Right lobe of liver (tissue), 6 donors: ENCODE data around the gene CCDC32. TPM values are rescaled to one million over a fixed set of nuclear protein-coding genes. Genes with fewer than 3 reads are reported as not detected.

Source experiments
- ATAC-seq, 4 donors: fragments of 200-7000 bp; cut with Tn5 transposase; one replicate each; pipeline ENCODE4 v1.9.1; 2020; ENCODE audit warnings: mild to moderate bottlenecking in 4 of 4, moderate library complexity in 4 of 4
- DNase-seq, 3 donors: peaks; one replicate each; pipeline ENCODE4 v3.0.0-alpha.2; 2020
- H3K27ac ChIP-seq, 3 donors: fragments of 200-600 bp; one replicate each; pipeline ENCODE4 v1.8.0; 2022
- H3K27me3 ChIP-seq, 2 donors: fragments of 200-600 bp; one replicate each; pipeline ENCODE4 v1.8.0; 2022
- H3K36me3 ChIP-seq, 4 donors: fragments of 200-600 bp; sonication (generic) in 1 of 4; one replicate each; pipeline versions ENCODE4 v1.5.1 to v1.8.0; 2017 to 2022; ENCODE audit warnings: control low read depth in 1 of 4
- H3K4me1 ChIP-seq, 4 donors: fragments of 200-600 bp; sonication (generic) in 1 of 4; one replicate each; pipeline versions ENCODE4 v1.5.1 to v1.8.0; 2017 to 2022; ENCODE audit warnings: control low read depth in 1 of 4
- H3K4me3 ChIP-seq, 3 donors: fragments of 200-600 bp; one replicate each; pipeline ENCODE4 v1.8.0; 2022
- H3K9me3 ChIP-seq, 4 donors: fragments of 200-600 bp; sonication (generic) in 1 of 4; one replicate each; pipeline versions ENCODE4 v1.5.1 to v1.8.0; 2017 to 2022; ENCODE audit warnings: control low read depth in 1 of 4
- CTCF ChIP-seq, 4 donors: fragments of 200-600 bp in 3 of 4; fragments of 450-650 bp in 1 of 4; IDR thresholded peaks; one replicate each; pipeline versions ENCODE4 v1.5.1 to v1.8.0; 2016 to 2022; ENCODE audit warnings: antibody characterized with exemption in 4 of 4, mild to moderate bottlenecking in 2 of 4
- POLR2A ChIP-seq: fragments of 450-650 bp; IDR thresholded peaks from one replicate; pipeline ENCODE4 v1.6.1; 2017; ENCODE audit warnings: antibody characterized with exemption, mild to moderate bottlenecking
- WGBS: methylation state at CpG from one replicate; pipeline ENCODE4 v1.1.6; 2018; ENCODE audit warnings: low coverage, low lambda C conversion rate; ENCODE audit not compliant: insufficient coverage; ENCODE audit errors: missing lambda C conversion rate; 5-methylcytosine and 5-hydroxymethylcytosine counted together
- intact Hi-C, 2 donors: fragments of 100-400 bp; cut with DNase I; formaldehyde crosslinking; loops; one replicate each; pipeline versions ENCODE4 v1.11.2 to v1.14.1; 2022
- long read RNA-seq: library from polyadenylated mRNA; unstranded; transcript quantifications from one replicate; pipeline ENCODE4 v2.0.0, GENCODE V29; 2019
- total RNA-seq, 6 experiments: library from RNA; depleted of rRNA in 2 of 6; stranded (reverse); fragments of >200 nt in 2 of 6; fragmentation: NEBNext Ultra II Directional in 3 of 6; extraction: Animal tissue kit (Norgen Biotek cat#: 25700) in 3 of 6; gene quantifications; one replicate each; pipeline versions ENCODE4 v1.1.0 to v1.2.4, GENCODE V29; 2016 to 2023
- donor health status: DM: no; HTN: yes; CAD: no.
- donor health status: DM: no; HTN: no; CAD: no.
- donor health status: DM: no; HTN: no; CAD: no.
- donor health status: DM: no; HTN: yes; CAD: no.
- donor health status: DM: no; HTN: yes; CAD: no.

The CCDC32 gene, protein sequence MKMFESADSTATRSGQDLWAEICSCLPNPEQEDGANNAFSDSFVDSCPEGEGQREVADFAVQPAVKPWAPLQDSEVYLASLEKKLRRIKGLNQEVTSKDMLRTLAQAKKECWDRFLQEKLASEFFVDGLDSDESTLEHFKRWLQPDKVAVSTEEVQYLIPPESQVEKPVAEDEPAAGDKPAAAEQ
- 10 to 100 TPM in 3 of 6 experiments, 1 to 10 TPM in 3; 6.4 to 12.3 (median 9.9) TPM for total RNA-seq
- long read RNA-seq, partial matches to known transcripts = 0 of 4 reads
- long read RNA-seq, other reads (novel, unspliced or antisense) = 1 of 4 reads

- peak within 1 kb of the TSS; percentile 73 to 97 (median 79) for H3K4me3 ChIP-seq
- H3K27ac ChIP-seq = peak within 1 kb of the TSS; percentile 80 to 87 (median 83)
- ATAC-seq = peak; percentile 96 to 98 (median 96)
- H3K9me3 ChIP-seq = no peaks in the 10 kb centered on the region
- peaks cover 0 to 5% (median 3%) of the 10 kb centered on the region in 4 donors for H3K36me3 ChIP-seq
- WGBS = 0% methylated on average over 21 of the region's 40 CpGs
- H3K4me1 ChIP-seq = peaks cover 0 to 11% (median 3%) of the 10 kb centered on the region in 4 donors
- intact Hi-C loops = no loop called here
- DNase-seq = peak; percentile 97 to 99 (median 99)
- H3K27me3 ChIP-seq = no peaks in the 10 kb centered on the region
- TF ChIP-seq POLR2A = peak; percentile 87
- peak in 2 of 4 donors; percentile 9 to 11 for TF ChIP-seq CTCF (IDR thresholded peaks at IDR 0.05)
Observed at GRCh38 chr15:40564591-40565332, at the start of gene CCDC32. TSS of gene CCDC32 (minus strand) at chr15:40565042. CDS start at chr15:40563015, 2,027 bp downstream.

DNA sequence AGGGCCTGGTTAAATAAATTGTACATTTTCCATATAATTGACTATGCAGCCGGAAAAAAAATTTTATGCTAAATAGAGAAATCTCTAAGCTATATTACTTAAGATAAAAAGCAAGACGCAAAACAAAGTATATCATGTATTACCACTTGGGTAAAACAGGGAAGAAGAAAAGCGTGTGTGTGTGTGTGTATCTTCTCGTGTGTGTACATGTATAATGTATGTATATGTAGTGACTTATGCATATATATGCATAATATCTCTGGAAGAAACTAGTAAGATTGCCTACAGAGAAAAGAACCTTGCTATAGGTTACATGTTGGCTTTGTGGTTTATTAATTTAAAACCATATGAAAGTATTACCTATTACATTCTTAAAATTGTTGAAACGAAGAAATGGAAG lies 48.2 kb upstream of the CCDC32 start:
- DNase-seq (no peak), ATAC-seq (no peak)

GRCh38 chr15:40603935-40604334 lies 39.1 kb upstream of the CCDC32 start:
- H3K9me3 ChIP-seq = no peaks in the 10 kb centered on the region
- H3K4me1 ChIP-seq = no peaks in the 10 kb centered on the region
- H3K27me3 ChIP-seq = no peaks in the 10 kb centered on the region
- H3K36me3 ChIP-seq = no peaks in the 10 kb centered on the region
- H3K27ac ChIP-seq = no peak overlapping the region
- TF ChIP-seq POLR2A = no peak
- TF ChIP-seq CTCF (IDR thresholded peaks at IDR 0.05) = no peak
- intact Hi-C loops = no loop called here
- no peak for DNase-seq
- H3K4me3 ChIP-seq = no peak overlapping the region
- no peak for ATAC-seq

More for the DNA sequence above, 48.2 kb upstream of the CCDC32 start:
- no peak for TF ChIP-seq CTCF (IDR thresholded peaks at IDR 0.05)
- no peak for TF ChIP-seq POLR2A
- no peak overlapping the region for H3K4me3 ChIP-seq
- WGBS = 78% methylated on average over 5 of the region's 5 CpGs
- no peaks in the 10 kb centered on the region for H3K9me3 ChIP-seq
- H3K4me1 ChIP-seq = no peaks in the 10 kb centered on the region
- intact Hi-C loops = no loop called here
- no peak overlapping the region for H3K27ac ChIP-seq
- no peaks in the 10 kb centered on the region for H3K36me3 ChIP-seq
- H3K27me3 ChIP-seq = no peaks in the 10 kb centered on the region

DNA sequence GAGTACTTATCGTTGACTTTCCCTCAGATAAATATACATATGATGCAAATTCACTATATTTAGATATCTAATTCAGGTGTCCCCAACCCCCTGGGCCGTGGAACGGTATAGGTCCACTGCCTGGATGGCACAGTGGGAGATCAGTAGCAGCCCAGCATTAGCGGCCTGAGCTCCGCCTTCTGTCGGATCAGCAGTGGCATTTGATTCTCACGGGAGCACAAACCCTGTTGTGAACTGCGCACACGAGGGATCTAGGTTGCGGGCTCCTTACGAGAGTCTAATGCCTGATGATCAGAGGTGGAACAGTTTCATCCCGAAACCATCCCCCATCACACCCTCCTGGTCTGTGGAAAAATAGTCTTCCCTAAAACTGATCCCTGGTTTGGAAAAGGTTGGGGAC lies 36.1 kb upstream of the CCDC32 start:
- Histone ChIP-seq H3K27me3 (no peaks in the 10 kb centered on the region), H3K27ac (no peak overlapping the region), H3K9me3 (no peaks in the 10 kb centered on the region), H3K36me3 (no peaks in the 10 kb centered on the region), H3K4me1 (no peaks in the 10 kb centered on the region), H3K4me3 (no peak overlapping the region)
- DNase-seq = no peak
- WGBS = 96% methylated on average over 10 of the region's 12 CpGs
- TF ChIP-seq CTCF (IDR thresholded peaks at IDR 0.05) (no peak), POLR2A (no peak)
- no peak for ATAC-seq
- intact Hi-C loops = no loop called here
